Mesenchymal stem cell (in vitro differentiated cells and primary cell): ENCODE measurements around the gene IKZF3.
"Not testable (repeated sequence)": the region's sequence is repeated elsewhere in the genome, so short reads cannot be mapped to it uniquely, and the experiment has no call there.

Source experiments
- DNase-seq: peaks from one replicate; pipeline ENCODE4 v3.0.0-alpha.2; 2013
- H2AFZ ChIP-seq: one replicate; pipeline ENCODE4 v1.6.1; 2013; ENCODE audit warnings: low read depth, mild to moderate bottlenecking, control low read depth, inconsistent platforms, low read length, moderate library complexity
- H2AK5ac ChIP-seq: 2 replicates; pipeline ENCODE4 v1.6.1; 2013; ENCODE audit warnings: low read length, moderate library complexity, mild to moderate bottlenecking, inconsistent platforms; ENCODE audit not compliant: severe bottlenecking
- H2BK120ac ChIP-seq: one replicate; pipeline ENCODE4 v1.6.1; 2013; ENCODE audit warnings: low read depth, mild to moderate bottlenecking, inconsistent platforms, low read length, moderate library complexity
- H2BK12ac ChIP-seq, 2 experiments: one replicate each; pipeline ENCODE4 v1.6.1; 2013; ENCODE audit warnings: inconsistent platforms in 2 of 2, low read length in 2 of 2, mild to moderate bottlenecking in 2 of 2, moderate library complexity in 2 of 2, control low read depth in 1 of 2
- H2BK15ac ChIP-seq: one replicate; pipeline ENCODE4 v1.6.1; 2013; ENCODE audit warnings: mild to moderate bottlenecking, low read depth, inconsistent platforms; ENCODE audit not compliant: poor library complexity, severe bottlenecking
- H2BK5ac ChIP-seq: 2 replicates; pipeline ENCODE4 v1.6.1; 2013; ENCODE audit warnings: low read depth, mild to moderate bottlenecking, low read length, control low read depth, inconsistent platforms; ENCODE audit not compliant: poor library complexity, severe bottlenecking
- H3K14ac ChIP-seq, 2 experiments: one replicate each; pipeline ENCODE4 v1.6.1; 2013; ENCODE audit warnings: inconsistent platforms in 2 of 2, low read length in 2 of 2, control low read depth in 1 of 2, mild to moderate bottlenecking in 1 of 2, moderate library complexity in 1 of 2
- H3K18ac ChIP-seq, 2 experiments: one replicate each; pipeline ENCODE4 v1.6.1; 2013; ENCODE audit warnings: inconsistent platforms in 2 of 2, low read length in 2 of 2, control low read depth in 1 of 2, low read depth in 1 of 2, mild to moderate bottlenecking in 1 of 2
- H3K23ac ChIP-seq, 2 experiments: one replicate each; pipeline ENCODE4 v1.6.1; 2013; ENCODE audit warnings: inconsistent platforms in 2 of 2, low read length in 2 of 2, mild to moderate bottlenecking in 2 of 2, moderate library complexity in 2 of 2, control low read depth in 1 of 2
- H3K27ac ChIP-seq: 2 replicates; pipeline ENCODE4 v1.5.1; 2013; ENCODE audit warnings: mild to moderate bottlenecking, moderate library complexity, low read length, control low read depth, inconsistent platforms; ENCODE audit not compliant: poor library complexity, severe bottlenecking
- H3K27me3 ChIP-seq, 2 experiments: 2 replicates each; pipeline versions ENCODE4 v1.6.1 to v1.7.0; 2013; ENCODE audit warnings: low read length in 2 of 2, mild to moderate bottlenecking in 2 of 2, moderate library complexity in 2 of 2, control low read depth in 1 of 2, inconsistent platforms in 1 of 2; ENCODE audit not compliant: control insufficient read depth in 1 of 2, insufficient read depth in 1 of 2
- H3K36me3 ChIP-seq, 2 experiments: 2 replicates each; pipeline versions ENCODE4 v1.6.1 to v1.7.0; 2013; ENCODE audit warnings: low read length in 2 of 2, control low read depth in 1 of 2, inconsistent platforms in 1 of 2, low read depth in 1 of 2, mild to moderate bottlenecking in 1 of 2; ENCODE audit not compliant: insufficient read depth in 2 of 2, control insufficient read depth in 1 of 2
- H3K4ac ChIP-seq, 2 experiments: one replicate each; pipeline ENCODE4 v1.6.1; 2013; ENCODE audit warnings: inconsistent platforms in 2 of 2, low read length in 2 of 2, mild to moderate bottlenecking in 2 of 2, moderate library complexity in 2 of 2, control low read depth in 1 of 2, low read depth in 1 of 2
- H3K4me1 ChIP-seq: 2 replicates; pipeline ENCODE4 v1.6.1; 2013; ENCODE audit warnings: low read depth, low read length, control low read depth; ENCODE audit not compliant: control insufficient read depth, insufficient read depth
- H3K4me2 ChIP-seq: 2 replicates; pipeline ENCODE4 v1.6.1; 2013; ENCODE audit warnings: low read length, mild to moderate bottlenecking, inconsistent platforms; ENCODE audit not compliant: poor library complexity, severe bottlenecking
- H3K4me3 ChIP-seq, 2 experiments: 2 replicates each; pipeline versions ENCODE4 v1.5.1 to v1.7.0; 2013; ENCODE audit warnings: low read length in 2 of 2, mild to moderate bottlenecking in 2 of 2, control low read depth in 1 of 2, low read depth in 1 of 2; ENCODE audit not compliant: insufficient read depth in 1 of 2
- H3K79me1 ChIP-seq: replicated peaks from 2 replicates; pipeline ENCODE4 v1.6.1; 2013; ENCODE audit warnings: mild to moderate bottlenecking, control low read depth, low read length, inconsistent platforms; ENCODE audit not compliant: poor library complexity, severe bottlenecking
- H3K9ac ChIP-seq: 2 replicates; pipeline ENCODE4 v1.7.0; 2013; ENCODE audit warnings: mild to moderate bottlenecking, low read length, moderate library complexity
- H3K9me3 ChIP-seq: 2 replicates; pipeline ENCODE4 v1.7.0; 2013; ENCODE audit warnings: mild to moderate bottlenecking, low read length; ENCODE audit not compliant: control insufficient read depth
- H4K8ac ChIP-seq: one replicate; pipeline ENCODE4 v1.6.1; 2013; ENCODE audit warnings: inconsistent platforms, mild to moderate bottlenecking, low read length, moderate library complexity
- H4K91ac ChIP-seq: one replicate; pipeline ENCODE4 v1.6.1; 2013; ENCODE audit warnings: mild to moderate bottlenecking, low read length, inconsistent platforms
- WGBS: methylation state at CpG from one replicate; pipeline ENCODE4 v1.1.7; 2013; ENCODE audit warnings: mixed read lengths; 5-methylcytosine and 5-hydroxymethylcytosine counted together

The IKZF3 gene

GRCh38 chr17:39750131-39751015 lies 113.7 kb downstream of the IKZF3 start:
- no peak overlapping the region for H2BK5ac ChIP-seq
- H4K91ac ChIP-seq = no peak overlapping the region
- peaks cover 0 to 25% of the 10 kb centered on the region in 2 experiments for H3K36me3 ChIP-seq
- H3K9me3 ChIP-seq = no peaks in the 10 kb centered on the region
- H2AK5ac ChIP-seq = peak overlapping the region; percentile 78
- no peak overlapping the region for H2BK12ac ChIP-seq
- no peak overlapping the region for H4K8ac ChIP-seq
- H3K9ac ChIP-seq = no peak overlapping the region
- WGBS = 83% methylated on average over 9 of the region's 9 CpGs
- no peak overlapping the region for H3K23ac ChIP-seq
- no peak overlapping the region for H3K18ac ChIP-seq
- H3K4me2 ChIP-seq = no peak overlapping the region
- H3K79me1 ChIP-seq = no peaks in the 10 kb centered on the region
- H3K14ac ChIP-seq = no peak overlapping the region
- H3K27ac ChIP-seq = no peak overlapping the region
- DNase-seq = no peak
- H2BK15ac ChIP-seq = no peak overlapping the region
- no peak overlapping the region for H2BK120ac ChIP-seq
- H3K4me3 ChIP-seq = no peak overlapping the region
- no peak overlapping the region for H2AFZ ChIP-seq
- peaks cover 34% of the 10 kb centered on the region for H3K4me1 ChIP-seq
- H3K4ac ChIP-seq = peak overlapping the region in 1 of 2 experiments; percentile 18
- peaks cover 0 to 3% of the 10 kb centered on the region in 2 experiments for H3K27me3 ChIP-seq

- not testable (repeated sequence) for H3K9ac ChIP-seq, H2AFZ ChIP-seq, H3K9me3 ChIP-seq, H3K23ac ChIP-seq, H2AK5ac ChIP-seq, H3K4ac ChIP-seq, DNase-seq, H3K18ac ChIP-seq, H3K14ac ChIP-seq, H2BK120ac ChIP-seq, H4K91ac ChIP-seq, H3K27ac ChIP-seq, H3K79me1 ChIP-seq, H2BK15ac ChIP-seq, H2BK12ac ChIP-seq, H3K4me3 ChIP-seq, H2BK5ac ChIP-seq, H3K27me3 ChIP-seq, H4K8ac ChIP-seq, H3K4me2 ChIP-seq
- Histone ChIP-seq H3K4me1 (peaks cover 21% of the 10 kb centered on the region), H3K36me3 (peaks cover 0 to 43% of the 10 kb centered on the region in 2 experiments)
- WGBS = 95% methylated on average over 5 of the region's 8 CpGs
Measured at GRCh38 chr17:39748444-39749034, 115.6 kb downstream of the IKZF3 start.

- H2AFZ ChIP-seq = no peak overlapping the region
- no peak overlapping the region for H3K4me2 ChIP-seq
- H3K27ac ChIP-seq = no peak overlapping the region
- WGBS = 92% methylated on average over 4 of the region's 4 CpGs
- H2BK15ac ChIP-seq = no peak overlapping the region
- H3K27me3 ChIP-seq = peaks cover 0 to 6% of the 10 kb centered on the region in 2 experiments
- peaks cover 8% of the 10 kb centered on the region for H3K79me1 ChIP-seq
- no peak overlapping the region for H2BK5ac ChIP-seq
- no peak overlapping the region for H4K8ac ChIP-seq
- no peak overlapping the region for H3K4me3 ChIP-seq
- no peak for DNase-seq
- H3K18ac ChIP-seq = no peak overlapping the region
- no peaks in the 10 kb centered on the region for H3K9me3 ChIP-seq
- H4K91ac ChIP-seq = no peak overlapping the region
- H3K4me1 ChIP-seq = peaks cover 18% of the 10 kb centered on the region
- H2BK120ac ChIP-seq = no peak overlapping the region
- no peak overlapping the region for H3K9ac ChIP-seq
- no peak overlapping the region for H3K23ac ChIP-seq
- no peak overlapping the region for H3K4ac ChIP-seq
- peaks cover 0 to 51% of the 10 kb centered on the region in 2 experiments for H3K36me3 ChIP-seq
- H2AK5ac ChIP-seq = no peak overlapping the region
- no peak overlapping the region for H2BK12ac ChIP-seq
- H3K14ac ChIP-seq = no peak overlapping the region
Measured at GRCh38 chr17:39747745-39748144, 116.4 kb downstream of the IKZF3 start.

- Histone ChIP-seq H3K27me3 (peaks cover 0 to 6% of the 10 kb centered on the region in 2 experiments), H2BK12ac (no peak overlapping the region), H2AFZ (no peak overlapping the region), H2BK120ac (no peak overlapping the region), H2AK5ac (no peak overlapping the region), H3K4me3 (no peak overlapping the region), H3K36me3 (peaks cover 0 to 60% of the 10 kb centered on the region in 2 experiments), H3K18ac (no peak overlapping the region), H2BK15ac (no peak overlapping the region), H3K9ac (no peak overlapping the region), H3K9me3 (no peaks in the 10 kb centered on the region), H3K14ac (no peak overlapping the region), H3K4me1 (peaks cover 16% of the 10 kb centered on the region), H3K4me2 (no peak overlapping the region), H2BK5ac (no peak overlapping the region), H3K23ac (no peak overlapping the region), H3K4ac (no peak overlapping the region), H3K79me1 (peaks cover 13% of the 10 kb centered on the region), H4K8ac (no peak overlapping the region), H4K91ac (no peak overlapping the region), H3K27ac (no peak overlapping the region)
- 87% methylated on average over 7 of the region's 7 CpGs for WGBS
- no peak for DNase-seq
Measured at GRCh38 chr17:39746145-39746461, 118.0 kb downstream of the IKZF3 start.
